ENCODE results near the gene PRSS16. TPM values are rescaled to one million over a fixed set of nuclear protein-coding genes. Genes with fewer than 3 reads are reported as not detected.
A peak's percentile ranks its signal among the peaks of the same experiment; 100 is the strongest.

PRSS16 gene
- total and polyA plus RNA-seq, 9 of the 15 experiments (the other 6 are each of a cell fraction or from before 2014, with no cell fraction given), result 4.5 to 21.3 (median 12.1) TPM

- TF ChIP-seq ZNF592 (IDR thresholded peaks at IDR 0.05) (peak; percentile 86), ZNF174 (CRISPR knock-in tag; IDR thresholded peaks at IDR 0.05) (no peak), SRSF7 (optimal IDR thresholded peaks at IDR 0.05; ENCODE audit: low read depth, low read length) (no peak), ZNF639 (CRISPR knock-in tag; conservative IDR thresholded peaks at IDR 0.05 in 1 of 2, IDR thresholded peaks at IDR 0.05 in 1 of 2) (0 out of 4 replicates have a peak, but pooled peaks of 1 of the 2 experiments have one; percentile 28), REST (IDR thresholded peaks at IDR 0.05; ENCODE audit: borderline replicate concordance) (0 out of 2 replicates have a peak, but pooled peaks have one; percentile 3), REST (CRISPR knock-in tag; IDR thresholded peaks at IDR 0.05; ENCODE audit: low read depth) (no peak), TCFL5 (CRISPR knock-in tag; conservative IDR thresholded peaks at IDR 0.05) (no peak), NR4A1 (CRISPR knock-in tag; IDR thresholded peaks at IDR 0.05) (0 out of 2 replicates have a peak, but pooled peaks have one; percentile 53), NR4A1 (tag; IDR thresholded peaks at IDR 0.05) (no peak), SIN3B (IDR thresholded peaks at IDR 0.05; ENCODE audit: low read depth) (peak; percentile 35; the same call in 1 of the 2 replicates), KLF1 (tag; IDR thresholded peaks at IDR 0.05) (no peak), MAZ (CRISPR knock-in tag; conservative IDR thresholded peaks at IDR 0.05 in 1 of 2, IDR thresholded peaks at IDR 0.05 in 1 of 2) (peak in 1 of 2 experiments; percentile 74; a peak in 3 of 4 replicates), JUN (IDR thresholded peaks at IDR 0.05; ENCODE audit: borderline replicate concordance, low read depth, low read length) (peak; percentile 29; the same call in 1 of the 2 replicates), JUN (CRISPR knock-in tag; IDR thresholded peaks at IDR 0.05; ENCODE audit: borderline replicate concordance) (no peak)
Observed at GRCh38 chr6:27213544-27214125, 33.9 kb upstream of the PRSS16 start (continued).

All from K562 (cell line).